ENCODE results near the gene MAP1LC3C.

The MAP1LC3C gene

GRCh38 chr1:241968611-241969010 lies 30.3 kb downstream of the MAP1LC3C start:
- Mint-ChIP-seq H3K27ac (no peak overlapping the region), H3K27me3 (peaks cover 2% of the 10 kb centered on the region), H3K9me3 (ENCODE audit: low read depth) (no peaks in the 10 kb centered on the region)

GRCh38 chr1:241964550-241965282 lies 34.2 kb downstream of the MAP1LC3C start:
- no peaks in the 10 kb centered on the region for H3K36me3 Mint-ChIP-seq
- H3K27ac Mint-ChIP-seq = no peak overlapping the region
- H3K9me3 Mint-ChIP-seq (ENCODE audit: low read depth) = no peaks in the 10 kb centered on the region
- peaks cover under 1% of the 10 kb centered on the region for H3K27me3 Mint-ChIP-seq
- H3K4me1 Mint-ChIP-seq (ENCODE audit: low read depth) = no peaks in the 10 kb centered on the region
- no peak overlapping the region for H3K4me3 Mint-ChIP-seq

More at GRCh38 chr1:241968611-241969010, 30.3 kb downstream of the MAP1LC3C start:
- Mint-ChIP-seq H3K4me3 (no peak overlapping the region), H3K36me3 (no peaks in the 10 kb centered on the region), H3K4me1 (ENCODE audit: low read depth) (no peaks in the 10 kb centered on the region)

GRCh38 chr1:241963722-241964121 lies 35.2 kb downstream of the MAP1LC3C start:
- no peaks in the 10 kb centered on the region for H3K27me3 Mint-ChIP-seq
- no peak overlapping the region for H3K27ac Mint-ChIP-seq
- no peak overlapping the region for H3K4me3 Mint-ChIP-seq
- no peaks in the 10 kb centered on the region for H3K9me3 Mint-ChIP-seq (ENCODE audit: low read depth)
- H3K36me3 Mint-ChIP-seq = no peaks in the 10 kb centered on the region
- no peaks in the 10 kb centered on the region for H3K4me1 Mint-ChIP-seq (ENCODE audit: low read depth)

- Mint-ChIP-seq H3K4me3 (no peak overlapping the region), H3K36me3 (no peaks in the 10 kb centered on the region), H3K9me3 (ENCODE audit: low read depth) (no peaks in the 10 kb centered on the region), H3K27ac (no peak overlapping the region), H3K4me1 (ENCODE audit: low read depth) (no peaks in the 10 kb centered on the region), H3K27me3 (no peaks in the 10 kb centered on the region)
Measured at GRCh38 chr1:241962153-241962552, 36.7 kb downstream of the MAP1LC3C start.

- H3K4me3 Mint-ChIP-seq = no peak within 1 kb of the TSS
- H3K27me3 Mint-ChIP-seq = no peaks in the 10 kb centered on the region
- H3K36me3 Mint-ChIP-seq = no peaks in the 10 kb centered on the region
- H3K4me1 Mint-ChIP-seq (ENCODE audit: low read depth) = no peaks in the 10 kb centered on the region
- no peak within 1 kb of the TSS for H3K27ac Mint-ChIP-seq
- no peaks in the 10 kb centered on the region for H3K9me3 Mint-ChIP-seq (ENCODE audit: low read depth)
Measured at GRCh38 chr1:241957692-241958494, 41.0 kb downstream of the MAP1LC3C start, which contains the start of gene BECN2. Gene BECN2, plus strand, starts transcription at chr1:241957767. Its CDS starts 0 bp downstream, at chr1:241957767.

GRCh38 chr1:241950390-241950789 lies 48.5 kb downstream of the MAP1LC3C start:
- Mint-ChIP-seq H3K9me3 (ENCODE audit: low read depth) (no peaks in the 10 kb centered on the region), H3K27ac (no peak overlapping the region), H3K4me3 (no peak overlapping the region), H3K4me1 (ENCODE audit: low read depth) (no peaks in the 10 kb centered on the region), H3K36me3 (no peaks in the 10 kb centered on the region), H3K27me3 (peaks cover 3% of the 10 kb centered on the region)

- Mint-ChIP-seq H3K27me3 (peaks cover 5% of the 10 kb centered on the region), H3K4me3 (no peak overlapping the region), H3K9me3 (ENCODE audit: low read depth) (no peaks in the 10 kb centered on the region), H3K36me3 (no peaks in the 10 kb centered on the region), H3K4me1 (ENCODE audit: low read depth) (no peaks in the 10 kb centered on the region), H3K27ac (no peak overlapping the region)
Measured at GRCh38 chr1:241947354-241947753, 51.5 kb downstream of the MAP1LC3C start.

All from activated naive CD8-positive, alpha-beta T cell (primary cell).